ENCODE data around the gene ANO10.
"Not testable (repeated sequence)": the region's sequence is repeated elsewhere in the genome, so short reads cannot be mapped to it uniquely, and the experiment has no call there.

Gene ANO10

DNA sequence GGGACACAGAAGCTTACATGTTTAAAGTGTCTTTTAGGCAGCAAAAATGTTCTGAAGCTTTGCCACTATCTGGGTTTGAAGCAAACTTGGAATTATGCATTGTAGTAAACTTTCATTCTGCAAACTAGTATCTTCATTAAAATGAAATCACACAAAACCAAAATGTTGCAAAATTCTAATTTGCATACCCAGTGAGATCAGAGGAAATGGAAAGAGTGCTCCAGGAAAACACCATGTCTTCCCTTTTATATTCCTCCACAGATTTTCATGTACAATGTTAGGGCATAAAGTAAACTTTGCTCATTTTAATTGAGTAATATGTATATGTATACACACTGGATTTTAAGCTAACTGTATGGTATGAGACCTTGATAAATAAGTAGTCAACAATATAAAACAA, 23.9 kb downstream of the ANO10 start:
- Histone ChIP-seq H3K4me1 (ENCODE audit: control insufficient read depth, insufficient read depth, low read length) (no peaks in the 10 kb centered on the region), H3K4me3 (ENCODE audit: low read depth, low read length) (no peak overlapping the region), H3K9me3 (ENCODE audit: control insufficient read depth, insufficient read depth, low read depth, low read length) (no peaks in the 10 kb centered on the region), H3K27ac (ENCODE audit: extremely low read depth, low read depth, low read length) (no peak overlapping the region), H3K36me3 (ENCODE audit: control insufficient read depth in 2 of 2, insufficient read depth in 1 of 2, low read length in 2 of 2) (peaks cover 0 to 2% of the 10 kb centered on the region in 2 experiments; a peak in 1 of 3 replicates)
- ChIA-PET CTCF (no interaction called here), POLR2A (no interaction called here)
- no peak for TF ChIP-seq ZNF398 (tag by site-specific recombination; IDR thresholded peaks at IDR 0.05)
- TF ChIP-seq, protein P1, sequence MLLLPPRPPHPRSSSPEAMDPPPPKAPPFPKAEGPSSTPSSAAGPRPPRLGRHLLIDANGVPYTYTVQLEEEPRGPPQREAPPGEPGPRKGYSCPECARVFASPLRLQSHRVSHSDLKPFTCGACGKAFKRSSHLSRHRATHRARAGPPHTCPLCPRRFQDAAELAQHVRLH (tag by site-specific recombination; IDR thresholded peaks at IDR 0.05), result no peak
- TF ChIP-seq KLF16 (tag by site-specific recombination; IDR thresholded peaks at IDR 0.05), result no peak
- TF ChIP-seq ZNF169 (tag by site-specific recombination; IDR thresholded peaks at IDR 0.05), result no peak
- TF ChIP-seq ZNF239 (tag by site-specific recombination; IDR thresholded peaks at IDR 0.05), result no peak
- TF ChIP-seq ZNF426 (tag by site-specific recombination; IDR thresholded peaks at IDR 0.05), result no peak
- TF ChIP-seq ZNF777 (tag by site-specific recombination; IDR thresholded peaks at IDR 0.05; ENCODE audit: borderline replicate concordance), result no peak

DNA sequence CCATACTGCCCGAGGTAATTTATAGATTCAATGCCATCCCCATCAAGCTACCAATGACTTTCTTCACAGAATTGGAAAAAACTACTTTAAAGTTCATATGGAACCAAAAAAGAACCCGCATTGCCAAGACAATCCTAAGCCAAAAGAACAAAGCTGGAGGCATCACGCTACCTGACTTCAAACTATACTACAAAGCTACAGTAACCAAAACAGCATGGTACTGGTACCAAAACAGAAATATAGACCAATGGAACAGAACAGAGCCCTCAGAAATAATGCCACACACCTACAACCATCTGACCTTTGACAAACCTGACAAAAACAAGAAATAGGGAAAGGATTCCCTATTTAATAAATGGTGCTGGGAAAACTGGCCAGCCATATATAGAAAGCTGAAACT, 25.6 kb downstream of the ANO10 start:
- POLR2A ChIA-PET; H3K36me3 ChIP-seq (ENCODE audit: control insufficient read depth in 2 of 2, insufficient read depth in 1 of 2, low read length in 2 of 2); H3K9me3 ChIP-seq (ENCODE audit: control insufficient read depth, insufficient read depth, low read depth, low read length); CTCF ChIA-PET; H3K4me1 ChIP-seq (ENCODE audit: control insufficient read depth, insufficient read depth, low read length); H3K4me3 ChIP-seq (ENCODE audit: low read depth, low read length); H3K27ac ChIP-seq (ENCODE audit: extremely low read depth, low read depth, low read length): not testable (repeated sequence)

- H3K9me3 ChIP-seq (ENCODE audit: control insufficient read depth, insufficient read depth, low read depth, low read length); H3K4me3 ChIP-seq (ENCODE audit: low read depth, low read length); H3K27ac ChIP-seq (ENCODE audit: extremely low read depth, low read depth, low read length); H3K36me3 ChIP-seq (ENCODE audit: control insufficient read depth in 2 of 2, insufficient read depth in 1 of 2, low read length in 2 of 2); H3K4me1 ChIP-seq (ENCODE audit: control insufficient read depth, insufficient read depth, low read length); POLR2A ChIA-PET: not testable (repeated sequence)
- CTCF ChIA-PET, result interaction anchor here (0.6 kb wide), 1 partner anchor 14 kb away, joined by 3 read pairs; no protein-coding TSS in a partner anchor
Measured at GRCh38 chr3:43595280-43595679, 26.5 kb downstream of the ANO10 start.

DNA sequence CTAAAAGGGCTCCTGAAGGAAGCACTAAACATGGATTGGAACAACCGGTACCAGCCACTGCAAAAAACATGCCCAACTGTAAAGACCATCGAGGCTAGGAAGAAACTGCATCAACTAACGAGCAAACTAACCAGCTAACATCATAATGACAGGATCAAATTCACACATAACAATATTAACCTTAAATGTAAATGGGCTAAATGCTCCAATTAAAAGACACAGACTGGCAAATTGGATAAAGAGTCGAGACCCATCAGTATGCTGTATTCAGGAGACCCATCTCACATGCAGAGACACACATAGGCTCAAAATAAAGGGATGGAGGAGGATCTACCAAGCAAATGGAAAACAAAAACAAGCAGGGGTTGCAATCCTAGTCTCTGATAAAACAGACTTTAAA, 28.2 kb downstream of the ANO10 start:
- H3K4me3 ChIP-seq (ENCODE audit: low read depth, low read length); H3K4me1 ChIP-seq (ENCODE audit: control insufficient read depth, insufficient read depth, low read length); CTCF ChIA-PET; H3K9me3 ChIP-seq (ENCODE audit: control insufficient read depth, insufficient read depth, low read depth, low read length); H3K36me3 ChIP-seq (ENCODE audit: control insufficient read depth in 2 of 2, insufficient read depth in 1 of 2, low read length in 2 of 2); POLR2A ChIA-PET; H3K27ac ChIP-seq (ENCODE audit: extremely low read depth, low read depth, low read length): not testable (repeated sequence)

DNA sequence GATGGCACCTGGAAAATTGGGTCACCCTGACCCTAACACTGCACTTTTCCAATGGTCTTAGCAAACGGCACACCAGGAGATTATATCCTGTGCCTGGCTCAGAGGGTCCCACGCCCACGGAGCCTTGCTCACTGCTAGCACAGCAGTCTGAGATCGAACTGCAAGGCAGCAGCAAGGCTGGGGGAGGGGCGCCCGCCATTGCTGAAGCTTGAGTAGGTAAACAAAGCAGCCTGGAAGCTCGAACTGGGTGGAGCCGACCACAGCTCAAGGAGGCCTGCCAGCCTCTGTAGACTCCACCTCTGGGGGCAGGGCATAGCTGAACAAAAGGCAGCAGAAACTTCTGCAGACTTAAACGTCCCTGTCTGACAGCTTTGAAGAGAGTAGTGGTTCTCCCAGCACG, 29.9 kb downstream of the ANO10 start:
- H3K27ac ChIP-seq (ENCODE audit: extremely low read depth, low read depth, low read length); H3K36me3 ChIP-seq (ENCODE audit: control insufficient read depth in 2 of 2, insufficient read depth in 1 of 2, low read length in 2 of 2); H3K4me3 ChIP-seq (ENCODE audit: low read depth, low read length); POLR2A ChIA-PET; CTCF ChIA-PET; H3K4me1 ChIP-seq (ENCODE audit: control insufficient read depth, insufficient read depth, low read length); H3K9me3 ChIP-seq (ENCODE audit: control insufficient read depth, insufficient read depth, low read depth, low read length): not testable (repeated sequence)

DNA sequence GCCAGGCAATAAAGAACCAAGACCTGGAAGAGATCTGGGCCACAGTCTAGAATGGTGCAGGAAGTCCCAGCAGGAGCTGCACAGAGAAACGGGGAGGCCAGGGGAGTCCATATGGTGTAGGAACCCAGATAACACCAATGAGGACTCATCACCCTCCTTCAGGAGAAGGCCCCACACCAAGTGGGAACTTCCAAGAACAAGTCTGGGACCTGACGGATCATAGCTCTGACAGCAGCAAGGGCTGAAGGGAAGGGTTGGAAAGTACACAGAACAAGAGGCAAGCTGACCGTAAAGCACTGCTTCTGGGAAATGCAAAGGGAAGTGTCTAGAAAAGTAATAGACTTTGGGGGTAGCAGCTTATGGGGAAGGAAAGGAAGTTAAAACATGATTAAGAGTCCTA, 34.5 kb downstream of the ANO10 start:
- H3K27ac ChIP-seq (ENCODE audit: extremely low read depth, low read depth, low read length), result no peak overlapping the region
- ChIA-PET POLR2A (no interaction called here), CTCF (no interaction called here)
- H3K9me3 ChIP-seq (ENCODE audit: control insufficient read depth, insufficient read depth, low read depth, low read length), result no peaks in the 10 kb centered on the region
- H3K4me1 ChIP-seq (ENCODE audit: control insufficient read depth, insufficient read depth, low read length), result no peaks in the 10 kb centered on the region
- H3K4me3 ChIP-seq (ENCODE audit: low read depth, low read length), result no peak overlapping the region
- H3K36me3 ChIP-seq (ENCODE audit: control insufficient read depth in 2 of 2, insufficient read depth in 1 of 2, low read length in 2 of 2), result peaks cover 0 to 4% of the 10 kb centered on the region in 2 experiments; a peak in 1 of 3 replicates
- TF ChIP-seq KLF10 (tag by site-specific recombination; IDR thresholded peaks at IDR 0.05), result no peak
- TF ChIP-seq, protein P2, sequence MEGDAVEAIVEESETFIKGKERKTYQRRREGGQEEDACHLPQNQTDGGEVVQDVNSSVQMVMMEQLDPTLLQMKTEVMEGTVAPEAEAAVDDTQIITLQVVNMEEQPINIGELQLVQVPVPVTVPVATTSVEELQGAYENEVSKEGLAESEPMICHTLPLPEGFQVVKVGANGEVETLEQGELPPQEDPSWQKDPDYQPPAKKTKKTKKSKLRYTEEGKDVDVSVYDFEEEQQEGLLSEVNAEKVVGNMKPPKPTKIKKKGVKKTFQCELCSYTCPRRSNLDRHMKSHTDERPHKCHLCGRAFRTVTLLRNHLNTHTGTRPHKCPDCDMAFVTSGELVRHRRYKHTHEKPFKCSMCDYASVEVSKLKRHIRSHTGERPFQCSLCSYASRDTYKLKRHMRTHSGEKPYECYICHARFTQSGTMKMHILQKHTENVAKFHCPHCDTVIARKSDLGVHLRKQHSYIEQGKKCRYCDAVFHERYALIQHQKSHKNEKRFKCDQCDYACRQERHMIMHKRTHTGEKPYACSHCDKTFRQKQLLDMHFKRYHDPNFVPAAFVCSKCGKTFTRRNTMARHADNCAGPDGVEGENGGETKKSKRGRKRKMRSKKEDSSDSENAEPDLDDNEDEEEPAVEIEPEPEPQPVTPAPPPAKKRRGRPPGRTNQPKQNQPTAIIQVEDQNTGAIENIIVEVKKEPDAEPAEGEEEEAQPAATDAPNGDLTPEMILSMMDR (tag by site-specific recombination; IDR thresholded peaks at IDR 0.05), result no peak
- no peak for TF ChIP-seq ZNF223 (tag by site-specific recombination; IDR thresholded peaks at IDR 0.05)
- no peak for TF ChIP-seq ZNF26 (tag by site-specific recombination; IDR thresholded peaks at IDR 0.05)
- TF ChIP-seq IKZF3 (tag by site-specific recombination; IDR thresholded peaks at IDR 0.05), result no peak
- no peak for TF ChIP-seq ZNF658 (tag by site-specific recombination; IDR thresholded peaks at IDR 0.05)
- no peak for TF ChIP-seq ZNF621 (tag by site-specific recombination; IDR thresholded peaks at IDR 0.05)
- no peak for TF ChIP-seq ZNF398 (tag by site-specific recombination; IDR thresholded peaks at IDR 0.05)
- no peak for TF ChIP-seq ZNF174 (tag by site-specific recombination; IDR thresholded peaks at IDR 0.05)
